Liver (tissue), 3 donors: ENCODE data around the gene CACNA1I.

ENCODE experiments used
- CTCF ChIP-seq: fragments of 150-350 bp; IDR thresholded peaks from 2 replicates; pipeline ENCODE4 v1.5.1; 2017; ENCODE audit warnings: improper control_type of control experiment, low read depth, low read length; ENCODE audit not compliant: missing input control
- EGR1 ChIP-seq, 2 donors: IDR thresholded peaks; 2 replicates each; pipeline ENCODE4 v1.6.1; 2016 to 2018; ENCODE audit warnings: antibody characterized with exemption in 2 of 2, low read depth in 2 of 2
- FOXA1 ChIP-seq: IDR thresholded peaks from 2 replicates; pipeline ENCODE4 v1.6.1; 2016; ENCODE audit warnings: antibody characterized with exemption
- FOXA2 ChIP-seq: IDR thresholded peaks from 2 replicates; pipeline ENCODE4 v1.6.1; 2016; ENCODE audit warnings: antibody characterized with exemption
- GABPA ChIP-seq, 2 donors: IDR thresholded peaks in 1 of 2; conservative IDR thresholded peaks in 1 of 2; 2 replicates each; pipeline ENCODE4 v1.6.1; 2016; ENCODE audit warnings: antibody characterized with exemption in 2 of 2, mild to moderate bottlenecking in 1 of 2, moderate library complexity in 1 of 2
- HNF4G ChIP-seq: IDR thresholded peaks from 2 replicates; pipeline ENCODE4 v1.6.1; 2016; ENCODE audit warnings: antibody characterized with exemption
- JUND ChIP-seq, 2 donors: IDR thresholded peaks; 2 replicates each; pipeline ENCODE4 v1.6.1; 2016; ENCODE audit warnings: antibody characterized with exemption in 2 of 2
- MAX ChIP-seq: IDR thresholded peaks from 2 replicates; pipeline ENCODE4 v1.6.1; 2016; ENCODE audit warnings: antibody characterized with exemption
- RAD21 ChIP-seq, 2 donors: IDR thresholded peaks; 2 replicates each; pipeline ENCODE4 v1.6.1; 2016; ENCODE audit warnings: antibody characterized with exemption in 2 of 2, mild to moderate bottlenecking in 2 of 2
- RXRA ChIP-seq, 2 donors: IDR thresholded peaks; 2 replicates each; pipeline ENCODE4 v1.6.1; 2017 to 2018; ENCODE audit warnings: antibody characterized with exemption in 2 of 2, mild to moderate bottlenecking in 1 of 2
- SP1 ChIP-seq: IDR thresholded peaks from 2 replicates; pipeline ENCODE4 v1.6.1; 2018; ENCODE audit warnings: antibody characterized with exemption, mild to moderate bottlenecking
- TAF1 ChIP-seq: conservative IDR thresholded peaks from 2 replicates; pipeline ENCODE4 v1.6.1; 2016; ENCODE audit warnings: antibody characterized with exemption, mild to moderate bottlenecking
- YY1 ChIP-seq: IDR thresholded peaks from 2 replicates; pipeline ENCODE4 v1.6.1; 2016; ENCODE audit warnings: antibody characterized with exemption, mild to moderate bottlenecking
- TF ChIP-seq, protein P1 (sequence below): IDR thresholded peaks from 2 replicates; pipeline ENCODE4 v1.6.1; 2016; ENCODE audit warnings: antibody characterized with exemption
- donor health status: healthy.
- donor health status: healthy.

GRCh38 chr22:39722032-39722325, 151.4 kb downstream of the CACNA1I start:
- TF ChIP-seq CTCF (no peak), HNF4G (no peak), MAX (no peak), SP1 (no peak), RAD21 (IDR thresholded peaks at IDR 0.05) (no peak), GABPA (IDR thresholded peaks at IDR 0.05 in 1 of 2, conservative IDR thresholded peaks at IDR 0.05 in 1 of 2) (no peak), JUND (IDR thresholded peaks at IDR 0.05) (no peak), RXRA (IDR thresholded peaks at IDR 0.05) (no peak), FOXA1 (no peak), EGR1 (IDR thresholded peaks at IDR 0.05; ENCODE audit: low read depth in 2 of 2) (no peak), TAF1 (no peak), YY1 (no peak), FOXA2 (no peak)
- TF ChIP-seq, protein P1, sequence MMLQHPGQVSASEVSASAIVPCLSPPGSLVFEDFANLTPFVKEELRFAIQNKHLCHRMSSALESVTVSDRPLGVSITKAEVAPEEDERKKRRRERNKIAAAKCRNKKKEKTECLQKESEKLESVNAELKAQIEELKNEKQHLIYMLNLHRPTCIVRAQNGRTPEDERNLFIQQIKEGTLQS: no peak
